GM23338 (cell line): ENCODE data around the gene AFF1. TPM values are rescaled to one million over a fixed set of nuclear protein-coding genes. Genes with fewer than 3 reads are reported as not detected.

Source experiments
- ATAC-seq: fragments of 200-7000 bp; cut with Tn5 transposase; 3 replicates; pipeline ENCODE4 v1.9.1; 2020
- DNase-seq: peaks from one replicate; pipeline ENCODE4 v3.0.0-alpha.2; 2015; ENCODE audit warnings: low spot score
- H2AFZ ChIP-seq: fragments of 200-600 bp; sonication (generic); 2 replicates; pipeline ENCODE4 v1.8.0; 2016; ENCODE audit warnings: antibody characterized with exemption, mild to moderate bottlenecking, moderate library complexity
- H3F3A ChIP-seq: fragments of 200-600 bp; sonication (generic); replicated peaks from 2 replicates; pipeline ENCODE4 v1.8.0; 2017; ENCODE audit warnings: antibody characterized with exemption, mixed run types, low read depth
- H3K27ac ChIP-seq: fragments of 200-600 bp; sonication (generic); 2 replicates; pipeline ENCODE4 v1.6.1; 2016; ENCODE audit warnings: low read depth
- H3K27me3 ChIP-seq: fragments of 200-600 bp; sonication (generic); 2 replicates; pipeline ENCODE4 v1.8.0; 2016; ENCODE audit warnings: mild to moderate bottlenecking, mixed run types, moderate library complexity; ENCODE audit not compliant: insufficient read depth
- H3K36me3 ChIP-seq: fragments of 200-600 bp; sonication (generic); 2 replicates; pipeline ENCODE4 v1.8.0; 2016; ENCODE audit warnings: mild to moderate bottlenecking; ENCODE audit not compliant: insufficient read depth
- H3K4me1 ChIP-seq: fragments of 200-600 bp; sonication (generic); 2 replicates; pipeline ENCODE4 v1.8.0; 2016; ENCODE audit warnings: mild to moderate bottlenecking, moderate library complexity; ENCODE audit not compliant: insufficient read depth
- H3K4me2 ChIP-seq: fragments of 200-600 bp; sonication (generic); 2 replicates; pipeline ENCODE4 v1.7.1; 2017; ENCODE audit warnings: mixed run types
- H3K4me3 ChIP-seq: fragments of 200-600 bp; sonication (generic); 2 replicates; pipeline ENCODE4 v1.6.1; 2016; ENCODE audit warnings: mixed run types
- H3K79me2 ChIP-seq: fragments of 200-600 bp; sonication (generic); replicated peaks from 2 replicates; pipeline ENCODE4 v1.8.0; 2017; ENCODE audit warnings: mild to moderate bottlenecking; ENCODE audit not compliant: insufficient read depth
- H3K9me2 ChIP-seq: fragments of 200-600 bp; sonication (generic); 2 replicates; pipeline ENCODE4 v1.8.0; 2017; ENCODE audit not compliant: insufficient read depth
- H4K20me1 ChIP-seq: fragments of 200-600 bp; sonication (generic); replicated peaks from 2 replicates; pipeline ENCODE4 v1.8.0; 2017; ENCODE audit warnings: mild to moderate bottlenecking; ENCODE audit not compliant: insufficient read depth
- H3K27ac Mint-ChIP-seq: 2 replicates; pipeline ENCODE4 v1.8.0; 2020; ENCODE audit warnings: inconsistent platforms, mild to moderate bottlenecking, moderate library complexity, mixed read lengths
- H3K27me3 Mint-ChIP-seq: 3 replicates; pipeline ENCODE4 v1.8.0; 2022; ENCODE audit warnings: low read depth, mild to moderate bottlenecking, moderate library complexity, mixed read lengths, inconsistent platforms; ENCODE audit not compliant: insufficient read depth, poor library complexity
- H3K36me3 Mint-ChIP-seq: 3 replicates; pipeline ENCODE4 v1.8.0; 2021; ENCODE audit warnings: low read depth, mild to moderate bottlenecking, inconsistent platforms, moderate library complexity, mixed read lengths
- H3K4me1 Mint-ChIP-seq: 3 replicates; pipeline ENCODE4 v1.8.0; 2020; ENCODE audit warnings: mild to moderate bottlenecking, inconsistent platforms, mixed read lengths
- H3K4me3 Mint-ChIP-seq: 3 replicates; pipeline ENCODE4 v1.8.0; 2021; ENCODE audit warnings: moderate library complexity, mild to moderate bottlenecking, inconsistent platforms, mixed read lengths
- H3K9me3 Mint-ChIP-seq: 3 replicates; pipeline ENCODE4 v1.8.0; 2020; ENCODE audit warnings: moderate library complexity, mild to moderate bottlenecking, inconsistent platforms, mixed read lengths
- CREB1 ChIP-seq: fragments of 250-450 bp; sonication (Bioruptor Pico); IDR thresholded peaks from 2 replicates; pipeline ENCODE4 v1.5.0; 2020; ENCODE audit warnings: low read depth, mild to moderate bottlenecking, moderate library complexity
- EZH2phosphoT487 ChIP-seq: fragments of 200-600 bp; sonication (generic); IDR thresholded peaks from one replicate; pipeline ENCODE4 v1.8.1; 2018; ENCODE audit warnings: antibody characterized with exemption; ENCODE audit not compliant: unreplicated experiment
- NANOG ChIP-seq: IDR thresholded peaks from 2 replicates; pipeline ENCODE4 v1.6.1; 2016; ENCODE audit warnings: antibody characterized with exemption, borderline replicate concordance
- POLR2AphosphoS5 ChIP-seq: IDR thresholded peaks from 2 replicates; pipeline ENCODE4 v1.6.1; 2016; ENCODE audit warnings: antibody characterized with exemption, low read depth
- STAT1 ChIP-seq: IDR thresholded peaks from one replicate; pipeline ENCODE4 v1.6.1; 2016; ENCODE audit warnings: antibody characterized with exemption; ENCODE audit not compliant: unreplicated experiment
- ZNF114 ChIP-seq: fragments of 250-450 bp; sonication (Bioruptor Pico); IDR thresholded peaks from 2 replicates; pipeline ENCODE4 v1.5.0; 2020; ENCODE audit warnings: mild to moderate bottlenecking, moderate library complexity
- ZNF331 ChIP-seq: fragments of 250-450 bp; sonication (Bioruptor Pico); IDR thresholded peaks from 2 replicates; pipeline ENCODE4 v1.5.0; 2020; ENCODE audit warnings: low read depth, mild to moderate bottlenecking, moderate library complexity
- polyA plus RNA-seq: library from polyadenylated mRNA; unstranded; fragments of >200 nt; fragmentation: Nextera tagmentation; extraction: Ambion mirVana; gene quantifications from 2 replicates; pipeline ENCODE4 v1.2.1, GENCODE V29; 2016
- total RNA-seq: library from RNA; depleted of rRNA; stranded (reverse); fragments of >200 nt; shearing (Covaris generic); gene quantifications from 2 replicates; pipeline ENCODE4 v1.2.3, GENCODE V29; 2014
- TF ChIP-seq, protein P1 (sequence below), 2 experiments: fragments of 200-600 bp in 1 of 2; sonication (generic) in 1 of 2; conservative IDR thresholded peaks; 2 replicates each; pipeline versions ENCODE4 v1.5.1 to v1.6.1; 2016 to 2017; ENCODE audit warnings: antibody characterized with exemption in 2 of 2, low read depth in 2 of 2, mild to moderate bottlenecking in 2 of 2, moderate library complexity in 1 of 2
- TF ChIP-seq, protein P2 (sequence below): IDR thresholded peaks from 2 replicates; pipeline ENCODE4 v1.6.1; 2016; ENCODE audit warnings: antibody characterized with exemption
- TF ChIP-seq, protein P3 (sequence below): IDR thresholded peaks from one replicate; pipeline ENCODE4 v1.6.1; 2018; ENCODE audit warnings: antibody characterized with exemption; ENCODE audit not compliant: unreplicated experiment

Gene AFF1
- total and polyA plus RNA-seq, 2 experiments from 2014 or later: 42.6 to 67.2 TPM

DNA sequence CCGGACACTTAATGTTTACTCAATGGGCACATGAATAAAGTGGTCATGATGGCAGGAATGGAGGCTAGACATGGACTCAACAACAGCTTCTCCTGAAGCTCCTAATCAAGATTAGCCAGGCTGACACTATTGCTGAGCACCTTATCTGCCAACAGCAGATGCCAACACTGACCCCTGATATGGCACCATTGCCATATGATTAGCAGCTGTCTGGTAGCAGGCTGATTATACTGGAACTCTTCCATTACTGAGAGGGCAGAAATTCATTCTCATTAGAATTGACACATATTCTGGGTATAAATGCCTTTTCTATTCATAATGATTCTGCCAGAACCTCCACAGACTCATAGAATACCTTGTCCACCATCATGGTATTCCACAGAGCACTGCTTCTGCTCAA is 18.4 kb upstream of the AFF1 start:
- Mint-ChIP-seq H3K27ac (no peak overlapping the region), H3K27me3 (no peaks in the 10 kb centered on the region), H3K36me3 (no peaks in the 10 kb centered on the region), H3K9me3 (no peaks in the 10 kb centered on the region), H3K4me1 (no peaks in the 10 kb centered on the region), H3K4me3 (no peak overlapping the region)
- DNase-seq (no peak), ATAC-seq (no peak)
- Histone ChIP-seq H3K79me2 (no peaks in the 10 kb centered on the region), H3K4me2 (no peak overlapping the region), H3F3A (no peaks in the 10 kb centered on the region), H2AFZ (no peak overlapping the region), H3K9me2 (0 out of 2 replicates have a peak, but pooled peaks cover 4% of the 10 kb centered on the region), H3K4me3 (no peak overlapping the region), H3K4me1 (no peaks in the 10 kb centered on the region), H4K20me1 (no peaks in the 10 kb centered on the region), H3K27ac (no peak overlapping the region), H3K27me3 (no peaks in the 10 kb centered on the region), H3K36me3 (no peaks in the 10 kb centered on the region)
- TF ChIP-seq, protein P1, sequence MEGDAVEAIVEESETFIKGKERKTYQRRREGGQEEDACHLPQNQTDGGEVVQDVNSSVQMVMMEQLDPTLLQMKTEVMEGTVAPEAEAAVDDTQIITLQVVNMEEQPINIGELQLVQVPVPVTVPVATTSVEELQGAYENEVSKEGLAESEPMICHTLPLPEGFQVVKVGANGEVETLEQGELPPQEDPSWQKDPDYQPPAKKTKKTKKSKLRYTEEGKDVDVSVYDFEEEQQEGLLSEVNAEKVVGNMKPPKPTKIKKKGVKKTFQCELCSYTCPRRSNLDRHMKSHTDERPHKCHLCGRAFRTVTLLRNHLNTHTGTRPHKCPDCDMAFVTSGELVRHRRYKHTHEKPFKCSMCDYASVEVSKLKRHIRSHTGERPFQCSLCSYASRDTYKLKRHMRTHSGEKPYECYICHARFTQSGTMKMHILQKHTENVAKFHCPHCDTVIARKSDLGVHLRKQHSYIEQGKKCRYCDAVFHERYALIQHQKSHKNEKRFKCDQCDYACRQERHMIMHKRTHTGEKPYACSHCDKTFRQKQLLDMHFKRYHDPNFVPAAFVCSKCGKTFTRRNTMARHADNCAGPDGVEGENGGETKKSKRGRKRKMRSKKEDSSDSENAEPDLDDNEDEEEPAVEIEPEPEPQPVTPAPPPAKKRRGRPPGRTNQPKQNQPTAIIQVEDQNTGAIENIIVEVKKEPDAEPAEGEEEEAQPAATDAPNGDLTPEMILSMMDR (conservative IDR thresholded peaks at IDR 0.05; ENCODE audit: low read depth in 2 of 2): no peak
- no peak for TF ChIP-seq EZH2phosphoT487

DNA sequence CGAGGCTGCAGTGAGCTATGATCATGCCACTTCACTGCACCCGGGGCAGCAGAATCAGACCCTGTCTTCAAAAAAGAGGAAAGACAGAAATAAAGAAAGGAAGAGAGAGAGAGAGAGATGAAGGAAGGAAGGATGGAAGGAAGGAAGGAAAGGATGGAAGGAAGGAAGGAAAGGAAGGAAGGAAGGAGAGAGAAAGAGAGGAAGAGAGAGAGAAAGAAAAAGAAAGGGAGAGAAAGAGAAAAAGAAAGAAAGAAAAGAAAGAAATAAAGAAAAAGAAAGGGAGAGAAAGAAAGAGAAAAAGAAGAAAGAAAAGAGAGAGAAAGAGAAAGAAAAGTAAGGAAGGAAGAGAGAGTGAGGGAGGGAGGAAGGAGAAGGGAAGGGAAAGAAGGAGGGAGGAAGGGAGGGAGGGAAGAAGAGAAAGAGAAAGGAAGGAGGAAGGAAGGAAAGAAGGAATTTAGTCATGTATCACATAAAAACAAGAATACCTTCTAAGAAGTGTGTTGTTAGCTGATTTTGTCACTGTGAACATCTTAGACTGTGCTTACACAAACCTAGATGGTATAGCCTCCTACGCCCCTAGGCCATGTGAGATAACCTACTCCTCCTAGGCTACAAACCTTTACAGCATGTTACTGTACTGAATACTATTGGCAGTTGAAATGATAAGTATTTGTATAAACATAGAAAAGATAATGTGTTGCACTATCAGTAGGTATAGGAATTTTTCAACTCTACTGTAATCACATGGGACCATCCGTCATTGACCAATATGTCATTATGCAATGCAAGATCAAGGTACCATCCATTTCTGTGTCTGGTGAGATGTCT is 17.4 kb upstream of the AFF1 start:
- Mint-ChIP-seq H3K4me3 (no peak overlapping the region), H3K27me3 (no peaks in the 10 kb centered on the region), H3K4me1 (0 out of 3 replicates have a peak, but pooled peaks cover under 1% of the 10 kb centered on the region), H3K36me3 (no peaks in the 10 kb centered on the region), H3K27ac (no peak overlapping the region), H3K9me3 (no peaks in the 10 kb centered on the region)
- ATAC-seq (no peak), DNase-seq (no peak)
- Histone ChIP-seq H3K27me3 (no peaks in the 10 kb centered on the region), H3K9me2 (0 out of 2 replicates have a peak, but pooled peaks cover 4% of the 10 kb centered on the region), H3K79me2 (no peaks in the 10 kb centered on the region), H3F3A (no peaks in the 10 kb centered on the region), H4K20me1 (no peaks in the 10 kb centered on the region), H3K4me3 (no peak overlapping the region), H3K4me1 (no peaks in the 10 kb centered on the region), H3K4me2 (no peak overlapping the region), H2AFZ (no peak overlapping the region), H3K27ac (no peak overlapping the region), H3K36me3 (no peaks in the 10 kb centered on the region)
- TF ChIP-seq NANOG (no peak), EZH2phosphoT487 (no peak), ZNF331 (no peak), ZNF114 (CRISPR knock-in tag) (no peak), POLR2AphosphoS5 (no peak), CREB1 (CRISPR knock-in tag) (no peak), STAT1 (no peak)
- TF ChIP-seq, protein P2, sequence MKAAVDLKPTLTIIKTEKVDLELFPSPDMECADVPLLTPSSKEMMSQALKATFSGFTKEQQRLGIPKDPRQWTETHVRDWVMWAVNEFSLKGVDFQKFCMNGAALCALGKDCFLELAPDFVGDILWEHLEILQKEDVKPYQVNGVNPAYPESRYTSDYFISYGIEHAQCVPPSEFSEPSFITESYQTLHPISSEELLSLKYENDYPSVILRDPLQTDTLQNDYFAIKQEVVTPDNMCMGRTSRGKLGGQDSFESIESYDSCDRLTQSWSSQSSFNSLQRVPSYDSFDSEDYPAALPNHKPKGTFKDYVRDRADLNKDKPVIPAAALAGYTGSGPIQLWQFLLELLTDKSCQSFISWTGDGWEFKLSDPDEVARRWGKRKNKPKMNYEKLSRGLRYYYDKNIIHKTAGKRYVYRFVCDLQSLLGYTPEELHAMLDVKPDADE: no peak
- TF ChIP-seq, protein P3, sequence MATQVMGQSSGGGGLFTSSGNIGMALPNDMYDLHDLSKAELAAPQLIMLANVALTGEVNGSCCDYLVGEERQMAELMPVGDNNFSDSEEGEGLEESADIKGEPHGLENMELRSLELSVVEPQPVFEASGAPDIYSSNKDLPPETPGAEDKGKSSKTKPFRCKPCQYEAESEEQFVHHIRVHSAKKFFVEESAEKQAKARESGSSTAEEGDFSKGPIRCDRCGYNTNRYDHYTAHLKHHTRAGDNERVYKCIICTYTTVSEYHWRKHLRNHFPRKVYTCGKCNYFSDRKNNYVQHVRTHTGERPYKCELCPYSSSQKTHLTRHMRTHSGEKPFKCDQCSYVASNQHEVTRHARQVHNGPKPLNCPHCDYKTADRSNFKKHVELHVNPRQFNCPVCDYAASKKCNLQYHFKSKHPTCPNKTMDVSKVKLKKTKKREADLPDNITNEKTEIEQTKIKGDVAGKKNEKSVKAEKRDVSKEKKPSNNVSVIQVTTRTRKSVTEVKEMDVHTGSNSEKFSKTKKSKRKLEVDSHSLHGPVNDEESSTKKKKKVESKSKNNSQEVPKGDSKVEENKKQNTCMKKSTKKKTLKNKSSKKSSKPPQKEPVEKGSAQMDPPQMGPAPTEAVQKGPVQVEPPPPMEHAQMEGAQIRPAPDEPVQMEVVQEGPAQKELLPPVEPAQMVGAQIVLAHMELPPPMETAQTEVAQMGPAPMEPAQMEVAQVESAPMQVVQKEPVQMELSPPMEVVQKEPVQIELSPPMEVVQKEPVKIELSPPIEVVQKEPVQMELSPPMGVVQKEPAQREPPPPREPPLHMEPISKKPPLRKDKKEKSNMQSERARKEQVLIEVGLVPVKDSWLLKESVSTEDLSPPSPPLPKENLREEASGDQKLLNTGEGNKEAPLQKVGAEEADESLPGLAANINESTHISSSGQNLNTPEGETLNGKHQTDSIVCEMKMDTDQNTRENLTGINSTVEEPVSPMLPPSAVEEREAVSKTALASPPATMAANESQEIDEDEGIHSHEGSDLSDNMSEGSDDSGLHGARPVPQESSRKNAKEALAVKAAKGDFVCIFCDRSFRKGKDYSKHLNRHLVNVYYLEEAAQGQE: no peak
- TF ChIP-seq, protein P1 (conservative IDR thresholded peaks at IDR 0.05; ENCODE audit: low read depth in 2 of 2): no peak
